HG03354 (cell line): ENCODE data around the gene SMTN.
A peak's percentile ranks its signal among the peaks of the same experiment; 100 is the strongest.
"Not testable (repeated sequence)": the region's sequence is repeated elsewhere in the genome, so short reads cannot be mapped to it uniquely, and the experiment has no call there.

Experiments
- ATAC-seq: cut with Tn5 transposase; IDR thresholded peaks from one replicate; pipeline ENCODE4 v1.9.1; 2021; ENCODE audit warnings: mild to moderate bottlenecking; ENCODE audit not compliant: unreplicated experiment, poor library complexity, severe bottlenecking

Gene SMTN

GRCh38 chr22:31069691-31070314, 11.3 kb upstream of the SMTN start:
- ATAC-seq: not testable (repeated sequence)

- not testable (repeated sequence) for ATAC-seq
Observed at GRCh38 chr22:31073125-31073524, 8.0 kb upstream of the SMTN start.

GRCh38 chr22:31073545-31074145, 7.5 kb upstream of the SMTN start:
- not testable (repeated sequence) for ATAC-seq

GRCh38 chr22:31075961-31076360, 5.2 kb upstream of the SMTN start:
- ATAC-seq: no peak

DNA sequence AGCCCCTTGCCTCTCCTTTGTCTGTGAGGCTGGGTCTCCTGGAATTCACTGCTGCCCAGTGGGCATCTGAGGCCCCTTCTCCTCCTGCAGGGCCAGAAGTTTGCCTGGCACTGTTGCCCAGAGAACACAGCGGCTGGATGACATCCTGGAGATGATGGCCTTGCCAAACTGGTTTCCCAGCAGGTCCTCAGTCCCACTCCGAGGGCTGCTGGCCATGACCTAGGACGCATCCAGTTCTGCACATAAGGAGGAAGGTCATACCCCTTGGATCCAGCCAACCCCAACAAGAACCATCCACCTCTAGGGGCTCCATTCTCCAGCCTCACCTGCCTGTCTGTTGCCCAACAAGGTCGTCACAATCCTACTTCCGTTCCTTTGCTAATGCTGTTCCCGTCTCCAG, 3.4 kb upstream of the SMTN start:
- no peak for ATAC-seq

GRCh38 chr22:31078389-31078788, 2.7 kb upstream of the SMTN start:
- not testable (repeated sequence) for ATAC-seq

DNA sequence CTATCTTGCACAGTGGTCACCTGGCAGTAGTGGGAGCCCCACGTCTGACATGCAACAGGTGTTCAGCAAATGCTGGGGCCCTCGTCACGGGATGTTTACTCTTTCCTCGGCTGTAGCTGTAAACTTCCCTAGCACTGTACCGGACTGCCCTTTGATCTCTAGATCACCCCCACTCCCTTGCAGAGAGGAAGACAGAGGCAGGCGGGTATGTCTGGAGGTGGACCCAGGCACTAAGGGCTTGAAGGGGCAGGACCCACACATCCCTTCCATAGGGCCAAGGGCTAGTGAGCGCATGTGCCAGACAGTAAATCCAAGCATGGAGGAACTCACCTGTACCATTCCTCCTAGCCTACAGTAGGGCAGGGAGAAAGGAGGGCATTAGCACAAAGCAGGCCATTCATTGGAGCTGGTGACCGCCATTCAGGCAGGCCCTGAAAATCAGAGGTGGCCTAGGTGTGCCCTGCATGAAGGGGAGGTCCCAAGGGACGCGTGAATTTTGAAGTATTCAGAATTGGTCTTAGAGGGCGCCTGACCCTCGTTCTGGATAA, 1.9 kb upstream of the SMTN start:
- ATAC-seq: no peak

- no peak for ATAC-seq
Observed at GRCh38 chr22:31080164-31080847, 812 bp upstream of the SMTN start.

DNA sequence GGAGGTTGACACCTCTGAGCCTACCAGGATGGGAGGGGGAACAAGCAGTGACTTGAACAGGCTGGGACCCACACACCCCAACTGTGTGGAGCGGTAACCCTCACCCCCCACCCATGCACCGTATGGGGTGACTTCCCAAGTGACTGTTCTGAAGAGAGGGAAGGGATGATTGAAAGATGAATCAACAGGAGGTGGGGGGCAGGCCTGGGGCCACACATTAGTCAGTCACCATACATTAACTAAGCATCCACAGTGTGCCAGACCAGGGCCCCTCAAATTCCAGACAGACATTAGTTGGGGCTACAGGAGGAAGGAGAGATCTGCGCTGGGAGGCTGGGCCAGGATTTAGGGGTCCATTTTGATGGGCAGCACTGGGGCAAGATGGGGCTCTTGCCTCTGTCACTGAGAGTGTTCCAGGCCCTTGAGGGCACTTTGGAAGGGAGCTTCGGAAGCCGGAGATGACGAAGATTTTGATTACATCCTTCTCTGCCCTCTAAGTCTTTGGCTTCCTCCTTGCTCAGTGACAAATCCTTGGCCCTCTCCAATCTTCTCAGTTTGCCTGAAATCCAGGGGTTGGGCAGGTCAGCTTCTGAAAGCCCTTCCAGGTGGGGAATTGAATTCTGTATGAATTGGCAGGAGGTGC, 966 bp downstream of the SMTN start:
- ATAC-seq: no peak

GRCh38 chr22:31082606-31083376, 1.7 kb downstream of the SMTN start:
- ATAC-seq: no peak

GRCh38 chr22:31083377-31083768, 2.3 kb downstream of the SMTN start:
- no peak for ATAC-seq

- ATAC-seq: peak; percentile 0
Observed at GRCh38 chr22:31083923-31084810, 3.0 kb downstream of the SMTN start.

- peak; percentile 70 for ATAC-seq
Observed at GRCh38 chr22:31084811-31085492, 3.8 kb downstream of the SMTN start.

DNA sequence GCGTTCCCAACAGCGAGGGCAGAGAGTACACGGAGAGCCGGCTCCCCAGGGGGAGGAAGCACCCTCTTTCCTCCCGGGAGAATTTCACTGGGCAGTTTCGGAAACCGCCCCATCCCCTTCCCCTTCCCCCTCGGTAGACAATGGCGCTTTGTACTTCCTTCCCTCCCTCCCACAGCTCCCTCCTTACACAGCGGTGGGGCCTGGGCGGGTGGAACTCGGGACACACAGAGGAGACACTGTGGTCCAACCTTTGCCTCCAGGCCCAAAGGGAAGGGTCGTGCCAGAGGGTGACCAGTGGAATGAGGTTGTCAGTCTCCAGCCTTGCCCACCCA, 4.3 kb downstream of the SMTN start:
- ATAC-seq: no peak

GRCh38 chr22:31085928-31086327, 4.8 kb downstream of the SMTN start:
- ATAC-seq: no peak

- ATAC-seq: no peak
Observed at GRCh38 chr22:31086703-31087330, 5.7 kb downstream of the SMTN start.

GRCh38 chr22:31087744-31088215, 6.7 kb downstream of the SMTN start:
- no peak for ATAC-seq
